ENCODE measurements around the gene ATP8B3. TPM values are rescaled to one million over a fixed set of nuclear protein-coding genes. Genes with fewer than 3 reads are reported as not detected.

ATP8B3 gene
- total and polyA plus RNA-seq, 10 of the 15 experiments (the other 5 are each of a cell fraction or from before 2014, with no cell fraction given) = 0.13 to 1.7 (median 0.52) TPM

DNA sequence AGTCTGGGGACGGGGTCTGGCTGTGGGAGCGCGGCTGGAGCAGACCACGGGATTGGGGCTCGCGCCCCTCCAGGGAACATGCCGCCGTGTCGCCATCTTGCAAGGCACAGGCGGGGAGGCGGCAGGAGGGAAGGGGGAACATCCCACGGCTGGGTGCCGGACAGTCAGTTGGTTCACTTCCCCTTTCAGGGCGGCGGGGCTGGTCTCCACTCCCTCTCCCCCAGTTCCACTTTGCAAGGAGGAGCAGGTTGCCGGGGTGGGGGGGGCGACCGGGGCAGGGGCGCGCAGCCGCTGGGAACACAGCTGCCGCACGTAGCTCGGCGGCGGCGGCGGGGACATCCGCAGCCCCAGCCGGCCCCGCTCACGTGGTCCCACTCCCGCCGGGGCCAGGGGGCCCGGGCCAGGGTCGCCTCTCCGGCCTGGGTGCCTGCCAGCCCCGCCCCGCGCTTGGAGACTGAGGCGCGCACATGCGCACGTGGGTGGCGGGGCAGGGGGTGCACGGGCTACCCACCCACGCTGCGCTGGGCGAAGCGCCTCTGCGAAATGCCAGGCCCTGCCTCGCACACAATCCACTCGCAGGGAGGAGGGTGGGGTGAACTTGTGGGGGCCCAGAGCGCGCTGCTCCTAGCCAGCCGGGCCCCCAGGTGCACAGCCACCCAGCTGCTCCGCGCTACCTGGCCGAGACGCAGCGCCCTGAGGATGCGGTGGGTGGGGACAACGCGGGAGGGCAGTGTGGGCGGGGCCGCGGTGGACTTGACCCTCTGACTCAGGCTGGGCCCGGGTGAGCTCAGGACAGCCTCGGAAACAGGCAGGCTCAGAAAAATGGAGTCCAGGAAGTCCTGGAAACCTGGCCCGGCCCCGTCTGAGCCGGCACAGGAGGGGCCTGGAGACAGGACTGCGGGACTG lies 44.9 kb upstream of the ATP8B3 start:
- ChIA-PET POLR2A (interaction anchor here (0.6 to 2.6 kb wide), 6 partner anchors 8 to 238 kb away, joined by 3 to 15 read pairs (median 6); partner anchors contain the start of genes ADAT3 and SCAMP4), SMC1A (ENCODE audit: uncharacterized antibody, unreplicated experiment) (interaction anchor here (1.2 kb wide), 1 partner anchor 41 kb away, joined by 4 read pairs; no protein-coding TSS in a partner anchor), CTCF (interaction anchor here (0.9 to 2.8 kb wide), 3 partner anchors 8 to 86 kb away, joined by 3 to 11 read pairs (median 3); partner anchors contain the start of gene REXO1), RAD21 (ENCODE audit: unreplicated experiment) (interaction anchor here (0.7 to 1.6 kb wide), 4 partner anchors 8 to 195 kb away, joined by 3 to 6 read pairs (median 4); no protein-coding TSS in a partner anchor)
- WGBS (ENCODE audit: insufficient coverage, insufficient replicate concordance, low lambda C conversion rate, missing lambda C conversion rate) = 2% methylated on average over 56 of the region's 73 CpGs
- Histone ChIP-seq H3K79me2 (ENCODE audit: control insufficient read depth, insufficient read depth, low read length) (peaks cover 82% of the 10 kb centered on the region), H4K20me1 (ENCODE audit: control insufficient read depth, insufficient read depth) (peaks cover 7% of the 10 kb centered on the region; the same call in 1 of the 2 replicates), H3K4me3 (peak overlapping the region; percentile 82), H2AFZ (ENCODE audit: control insufficient read depth, low read depth, low read length) (peak overlapping the region; percentile 61), H3K27me3 (replicated peaks in 1 of 2; ENCODE audit: control insufficient read depth in 2 of 2, insufficient read depth in 2 of 2, low read length in 1 of 2) (no peaks in the 10 kb centered on the region), H3K4me1 (ENCODE audit: control insufficient read depth, insufficient read depth, low read length) (peaks cover 24% of the 10 kb centered on the region), H3K4me2 (ENCODE audit: control insufficient read depth, insufficient read depth) (peak overlapping the region; percentile 97), H3K9ac (ENCODE audit: control insufficient read depth, insufficient read depth, low read length) (peak overlapping the region; percentile 80), H3K36me3 (ENCODE audit: control insufficient read depth in 2 of 2, insufficient read depth in 2 of 2, low read length in 1 of 2) (peaks cover 0 to 1% of the 10 kb centered on the region in 2 experiments; a peak in 2 of 4 replicates), H3K27ac (ENCODE audit: control insufficient read depth, insufficient read depth) (peak overlapping the region; percentile 87), H3K9me3 (replicated peaks; ENCODE audit: control insufficient read depth, insufficient read depth, low read length) (no peaks in the 10 kb centered on the region)
- intact Hi-C loops (cut with micrococcal nuclease; ENCODE audit: unreplicated experiment) = no loop called here
- in situ Hi-C loops (cut with MboI) = loop anchor here (25.0 kb wide), 1 partner anchor 1505 kb away; the partner anchor contains the start of gene NFIC
- ATAC-seq = peak; percentile 63
- no TSS peak for BruUV-seq (replicated peaks)
- no peak for DNase-seq (ENCODE audit: low read depth, low spot score)
- peak; percentile 72 for FAIRE-seq
- TF ChIP-seq, protein P1, sequence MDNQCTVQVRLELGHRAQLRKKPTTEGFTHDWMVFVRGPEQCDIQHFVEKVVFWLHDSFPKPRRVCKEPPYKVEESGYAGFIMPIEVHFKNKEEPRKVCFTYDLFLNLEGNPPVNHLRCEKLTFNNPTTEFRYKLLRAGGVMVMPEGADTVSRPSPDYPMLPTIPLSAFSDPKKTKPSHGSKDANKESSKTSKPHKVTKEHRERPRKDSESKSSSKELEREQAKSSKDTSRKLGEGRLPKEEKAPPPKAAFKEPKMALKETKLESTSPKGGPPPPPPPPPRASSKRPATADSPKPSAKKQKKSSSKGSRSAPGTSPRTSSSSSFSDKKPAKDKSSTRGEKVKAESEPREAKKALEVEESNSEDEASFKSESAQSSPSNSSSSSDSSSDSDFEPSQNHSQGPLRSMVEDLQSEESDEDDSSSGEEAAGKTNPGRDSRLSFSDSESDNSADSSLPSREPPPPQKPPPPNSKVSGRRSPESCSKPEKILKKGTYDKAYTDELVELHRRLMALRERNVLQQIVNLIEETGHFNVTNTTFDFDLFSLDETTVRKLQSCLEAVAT (IDR thresholded peaks at IDR 0.05) = no peak
- TF ChIP-seq GATAD2B (conservative IDR thresholded peaks at IDR 0.05; ENCODE audit: low read depth) (peak; percentile 90), POU2F2 (IDR thresholded peaks at IDR 0.05; ENCODE audit: borderline replicate concordance, low read depth, low read length) (no peak; the same call in 2 of the 3 replicates), TARDBP (IDR thresholded peaks at IDR 0.05; ENCODE audit: borderline replicate concordance) (no peak), ZBED1 (IDR thresholded peaks at IDR 0.05; ENCODE audit: borderline replicate concordance) (no peak), SMAD1 (IDR thresholded peaks at IDR 0.05; ENCODE audit: low read depth, partially characterized antibody) (no peak), CEBPB (IDR thresholded peaks at IDR 0.05; ENCODE audit: borderline replicate concordance in 1 of 2, low read depth in 2 of 2, low read length in 2 of 2) (no peak), ZNF24 (IDR thresholded peaks at IDR 0.05) (no peak), MYC (IDR thresholded peaks at IDR 0.05; ENCODE audit: insufficient read depth, insufficient read length, insufficient replicate concordance, low read length, severe bottlenecking) (peak; percentile 89), ZSCAN29 (IDR thresholded peaks at IDR 0.05) (no peak), PAX5 (IDR thresholded peaks at IDR 0.05; ENCODE audit: borderline replicate concordance, low read depth, low read length) (no peak), SP1 (IDR thresholded peaks at IDR 0.05; ENCODE audit: low read depth, low read length) (no peak), HDAC2 (IDR thresholded peaks at IDR 0.05) (no peak), ZNF274 (IDR thresholded peaks at IDR 0.05; ENCODE audit: insufficient read depth, insufficient read length) (no peak), PAX8 (IDR thresholded peaks at IDR 0.05) (no peak), RUNX3 (IDR thresholded peaks at IDR 0.05; ENCODE audit: low read length) (no peak)
- TF ChIP-seq, protein P2, sequence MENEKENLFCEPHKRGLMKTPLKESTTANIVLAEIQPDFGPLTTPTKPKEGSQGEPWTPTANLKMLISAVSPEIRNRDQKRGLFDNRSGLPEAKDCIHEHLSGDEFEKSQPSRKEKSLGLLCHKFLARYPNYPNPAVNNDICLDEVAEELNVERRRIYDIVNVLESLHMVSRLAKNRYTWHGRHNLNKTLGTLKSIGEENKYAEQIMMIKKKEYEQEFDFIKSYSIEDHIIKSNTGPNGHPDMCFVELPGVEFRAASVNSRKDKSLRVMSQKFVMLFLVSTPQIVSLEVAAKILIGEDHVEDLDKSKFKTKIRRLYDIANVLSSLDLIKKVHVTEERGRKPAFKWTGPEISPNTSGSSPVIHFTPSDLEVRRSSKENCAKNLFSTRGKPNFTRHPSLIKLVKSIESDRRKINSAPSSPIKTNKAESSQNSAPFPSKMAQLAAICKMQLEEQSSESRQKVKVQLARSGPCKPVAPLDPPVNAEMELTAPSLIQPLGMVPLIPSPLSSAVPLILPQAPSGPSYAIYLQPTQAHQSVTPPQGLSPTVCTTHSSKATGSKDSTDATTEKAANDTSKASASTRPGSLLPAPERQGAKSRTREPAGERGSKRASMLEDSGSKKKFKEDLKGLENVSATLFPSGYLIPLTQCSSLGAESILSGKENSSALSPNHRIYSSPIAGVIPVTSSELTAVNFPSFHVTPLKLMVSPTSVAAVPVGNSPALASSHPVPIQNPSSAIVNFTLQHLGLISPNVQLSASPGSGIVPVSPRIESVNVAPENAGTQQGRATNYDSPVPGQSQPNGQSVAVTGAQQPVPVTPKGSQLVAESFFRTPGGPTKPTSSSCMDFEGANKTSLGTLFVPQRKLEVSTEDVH (IDR thresholded peaks at IDR 0.05; ENCODE audit: low read depth, partially characterized antibody) = no peak
- TF ChIP-seq, protein P3, sequence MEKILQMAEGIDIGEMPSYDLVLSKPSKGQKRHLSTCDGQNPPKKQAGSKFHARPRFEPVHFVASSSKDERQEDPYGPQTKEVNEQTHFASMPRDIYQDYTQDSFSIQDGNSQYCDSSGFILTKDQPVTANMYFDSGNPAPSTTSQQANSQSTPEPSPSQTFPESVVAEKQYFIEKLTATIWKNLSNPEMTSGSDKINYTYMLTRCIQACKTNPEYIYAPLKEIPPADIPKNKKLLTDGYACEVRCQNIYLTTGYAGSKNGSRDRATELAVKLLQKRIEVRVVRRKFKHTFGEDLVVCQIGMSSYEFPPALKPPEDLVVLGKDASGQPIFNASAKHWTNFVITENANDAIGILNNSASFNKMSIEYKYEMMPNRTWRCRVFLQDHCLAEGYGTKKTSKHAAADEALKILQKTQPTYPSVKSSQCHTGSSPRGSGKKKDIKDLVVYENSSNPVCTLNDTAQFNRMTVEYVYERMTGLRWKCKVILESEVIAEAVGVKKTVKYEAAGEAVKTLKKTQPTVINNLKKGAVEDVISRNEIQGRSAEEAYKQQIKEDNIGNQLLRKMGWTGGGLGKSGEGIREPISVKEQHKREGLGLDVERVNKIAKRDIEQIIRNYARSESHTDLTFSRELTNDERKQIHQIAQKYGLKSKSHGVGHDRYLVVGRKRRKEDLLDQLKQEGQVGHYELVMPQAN (conservative IDR thresholded peaks at IDR 0.05) = peak; percentile 74

All from GM12878 (cell line).